Measurements from ENCODE around the gene CLDN25.

GRCh38 chr11:113736323-113736722 lies 43.3 kb upstream of the CLDN25 start:
- no peak for TF ChIP-seq YY2 (tag by site-specific recombination; IDR thresholded peaks at IDR 0.05)
- TF ChIP-seq ZNF473 (tag by site-specific recombination; IDR thresholded peaks at IDR 0.05), result no peak
- TF ChIP-seq CTCF (tag by site-specific recombination; IDR thresholded peaks at IDR 0.05), result no peak
- no peak for TF ChIP-seq ZNF561 (tag by site-specific recombination; IDR thresholded peaks at IDR 0.05; ENCODE audit: borderline replicate concordance)
- TF ChIP-seq ZNF660 (tag by site-specific recombination; IDR thresholded peaks at IDR 0.05), result no peak

Measured in HEK293 (cell line).